Adrenal gland (tissue), 12 donors: ENCODE results near the gene C17orf50. TPM values are rescaled to one million over a fixed set of nuclear protein-coding genes. Genes with fewer than 3 reads are reported as not detected.
A peak's percentile ranks its signal among the peaks of the same experiment; 100 is the strongest.

Experiments used
- DNase-seq, 7 donors: peaks; one replicate each; pipeline ENCODE4 v3.0.0-alpha.2; 2019 to 2020
- H3K27ac ChIP-seq, 5 donors: fragments of 200-600 bp; sonication (generic) in 4 of 5; 1 replicate in 3 of 5; 2 replicates in 2 of 5; pipeline versions ENCODE4 v1.5.1 to v1.8.0; 2016 to 2020; ENCODE audit warnings: mild to moderate bottlenecking in 1 of 5
- H3K27me3 ChIP-seq: fragments of 200-600 bp; 2 replicates; pipeline ENCODE4 v1.8.0; 2021
- H3K36me3 ChIP-seq, 2 donors: fragments of 200-600 bp; replicated peaks in 1 of 2; 1 replicate in 1 of 2; 2 replicates in 1 of 2; pipeline versions ENCODE4 v1.5.1 to v1.8.0; 2018 to 2022
- H3K4me1 ChIP-seq, 2 donors: fragments of 200-600 bp; replicated peaks in 1 of 2; 1 replicate in 1 of 2; 2 replicates in 1 of 2; pipeline versions ENCODE4 v1.5.1 to v1.8.0; 2018 to 2021
- H3K4me3 ChIP-seq, 4 donors: fragments of 200-600 bp; sonication (generic) in 3 of 4; one replicate each; pipeline ENCODE4 v1.5.1; 2016 to 2018
- H3K9me3 ChIP-seq, 3 donors: fragments of 200-600 bp; sonication (generic) in 1 of 3; replicated peaks in 1 of 3; 1 replicate in 2 of 3; 2 replicates in 1 of 3; pipeline versions ENCODE4 v1.5.1 to v1.8.0; 2016 to 2021
- CTCF ChIP-seq, 6 experiments: fragments of 450-650 bp in 4 of 6; fragments of 200-600 bp in 2 of 6; sonication (generic) in 1 of 6; IDR thresholded peaks; 1 replicate in 5 of 6; 2 replicates in 1 of 6; pipeline versions ENCODE4 v1.5.1 to v1.8.0; 2016 to 2021; ENCODE audit warnings: antibody characterized with exemption in 6 of 6, mild to moderate bottlenecking in 2 of 6, moderate library complexity in 1 of 6
- POLR2A ChIP-seq, 2 donors: fragments of 450-650 bp; IDR thresholded peaks; one replicate each; pipeline ENCODE4 v1.6.1; 2017; ENCODE audit warnings: antibody characterized with exemption in 2 of 2, mild to moderate bottlenecking in 2 of 2, moderate library complexity in 1 of 2
- WGBS, 4 donors: extraction: QIAGEN DNeasy Blood & Tissue Kit in 2 of 4; methylation state at CpG; one replicate each; pipeline versions ENCODE4 v1.1.5 to v1.1.7; 2013 to 2017; 5-methylcytosine and 5-hydroxymethylcytosine counted together
- intact Hi-C, 2 donors: fragments of 100-400 bp; cut with DNase I; formaldehyde crosslinking; loops; one replicate each; pipeline versions ENCODE4 v1.14.1 to v1.15.0; 2022 to 2023
- polyA plus RNA-seq, 3 donors: library from polyadenylated mRNA; stranded (reverse); fragments of 200-250 nt in 2 of 3; fragments of 350-450 nt in 1 of 3; fragmentation: Illumina TruSeq in 1 of 3; extraction: RNeasy Lipid Tissue Mini Kit (QIAGEN cat#74804) in 1 of 3; gene quantifications; one replicate each; pipeline ENCODE4 v1.2.3, GENCODE V29; 2013 to 2014
- total RNA-seq, 9 donors: library from RNA; depleted of rRNA in 4 of 9; stranded (reverse); fragments of >200 nt in 4 of 9; fragments of 120-200 nt in 1 of 9; fragmentation: NEBNext Ultra II Directional in 1 of 9; extraction: Animal tissue kit (Norgen Biotek cat#: 25700) in 1 of 9; gene quantifications; one replicate each; pipeline versions ENCODE4 v1.1.0 to v1.2.4, GENCODE V29; 2013 to 2023
- donor health status: healthy with polysubstance abuse.
- donor health status: Bipolar disorder and iron deficiency.
- donor health status: DM: yes; HTN: yes; CAD: no.
- donor health status: DM: no; HTN: no; CAD: no.
- donor health status: DM: no; HTN: no; CAD: no.
- donor health status: DM: yes; HTN: yes; CAD: no.

Gene C17orf50
- total and polyA plus RNA-seq, 12 donors: 0.07 to 0.83 (median 0.18) TPM; not detected in 8

GRCh38 chr17:35738519-35739133 lies 22.1 kb upstream of the C17orf50 start:
- Histone ChIP-seq H3K4me1 (peaks cover 0 to 8% of the 10 kb centered on the region in 2 donors), H3K27me3 (peaks cover 21% of the 10 kb centered on the region), H3K9me3 (no peaks in the 10 kb centered on the region), H3K36me3 (no peaks in the 10 kb centered on the region), H3K27ac (no peak overlapping the region), H3K4me3 (no peak overlapping the region)
- TF ChIP-seq POLR2A (IDR thresholded peaks at IDR 0.05): no peak
- TF ChIP-seq CTCF (IDR thresholded peaks at IDR 0.05): no peak
- intact Hi-C loops: no loop called here
- WGBS, 4 donors: 84 to 93% (median 87%) methylated on average over 5 of the region's 5 CpGs
- DNase-seq: no peak

DNA sequence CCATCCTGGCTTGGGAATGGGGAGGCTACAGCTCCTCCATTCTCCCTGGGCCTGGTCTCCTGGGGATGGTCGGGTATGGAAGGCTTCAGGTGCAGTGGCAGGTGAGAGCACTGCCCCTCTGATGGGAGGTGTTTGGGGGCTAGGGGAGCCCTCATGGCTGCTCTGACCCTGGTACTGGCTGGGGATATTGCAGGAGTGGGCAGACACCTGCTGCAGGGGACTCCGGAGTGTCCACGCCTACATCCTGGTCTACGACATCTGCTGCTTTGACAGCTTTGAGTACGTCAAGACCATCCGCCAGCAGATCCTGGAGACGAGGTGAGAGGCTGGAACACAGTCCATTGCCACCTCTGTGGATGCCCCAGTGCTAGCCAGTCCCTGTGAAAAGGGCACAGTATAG lies 20.5 kb upstream of the C17orf50 start:
- peaks cover 21% of the 10 kb centered on the region for H3K27me3 ChIP-seq
- no peaks in the 10 kb centered on the region for H3K9me3 ChIP-seq
- intact Hi-C loops: loop anchor here in 1 of 2 donors (10.0 kb wide), 1 partner anchor 575 kb away; no protein-coding TSS in a partner anchor
- H3K4me1 ChIP-seq: peaks cover 0 to 8% of the 10 kb centered on the region in 2 donors
- no peak overlapping the region for H3K27ac ChIP-seq
- WGBS, 4 donors: 69 to 92% (median 88%) methylated on average over 2 to 7 of the region's 7 CpGs
- DNase-seq: no peak
- no peak overlapping the region for H3K4me3 ChIP-seq
- TF ChIP-seq POLR2A (IDR thresholded peaks at IDR 0.05) (no peak), CTCF (IDR thresholded peaks at IDR 0.05) (no peak)
- H3K36me3 ChIP-seq: no peaks in the 10 kb centered on the region

GRCh38 chr17:35740997-35741931 lies 19.4 kb upstream of the C17orf50 start:
- TF ChIP-seq POLR2A (IDR thresholded peaks at IDR 0.05) (no peak), CTCF (IDR thresholded peaks at IDR 0.05) (no peak)
- DNase-seq: no peak
- H3K27me3 ChIP-seq: peaks cover 21% of the 10 kb centered on the region
- peak overlapping the region in 1 of 4 donors; percentile 39 for H3K4me3 ChIP-seq
- intact Hi-C loops: loop anchor here in 1 of 2 donors (10.0 kb wide), 1 partner anchor 576 kb away; no protein-coding TSS in a partner anchor
- H3K4me1 ChIP-seq: peaks cover 0 to 8% of the 10 kb centered on the region in 2 donors
- 14 to 36% (median 25%) methylated on average over 5 to 73 of the region's 73 CpGs for WGBS, 4 donors
- no peak overlapping the region for H3K27ac ChIP-seq
- H3K9me3 ChIP-seq: no peaks in the 10 kb centered on the region
- no peaks in the 10 kb centered on the region for H3K36me3 ChIP-seq

DNA sequence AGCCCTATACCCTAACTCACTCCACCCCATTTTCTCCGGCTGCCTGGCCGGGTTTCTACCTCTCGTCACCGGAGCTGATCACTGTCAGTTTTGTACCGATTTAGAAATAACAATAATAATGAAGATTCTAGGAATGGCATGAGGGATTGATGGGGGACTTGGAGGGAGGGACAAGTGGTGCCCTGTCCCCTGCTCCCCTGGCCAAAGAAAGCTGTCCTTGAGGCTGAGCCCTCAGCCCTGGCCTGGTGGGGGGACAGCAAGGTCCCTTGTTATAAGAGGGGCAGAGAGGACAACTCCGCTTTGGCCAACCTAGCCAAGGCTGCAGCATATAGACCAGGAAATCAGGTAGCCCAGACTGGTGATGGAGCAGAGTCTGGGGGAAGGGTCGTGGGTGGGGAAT lies 18.2 kb upstream of the C17orf50 start:
- Histone ChIP-seq H3K9me3 (no peaks in the 10 kb centered on the region), H3K27ac (no peak overlapping the region), H3K4me1 (peaks cover 0 to 8% of the 10 kb centered on the region in 2 donors), H3K36me3 (no peaks in the 10 kb centered on the region), H3K4me3 (no peak overlapping the region), H3K27me3 (peaks cover 26% of the 10 kb centered on the region)
- TF ChIP-seq POLR2A (IDR thresholded peaks at IDR 0.05): no peak
- no peak for TF ChIP-seq CTCF (IDR thresholded peaks at IDR 0.05)
- DNase-seq: no peak
- WGBS, 4 donors: 69 to 74% (median 71%) methylated on average over 5 to 7 of the region's 7 CpGs
- intact Hi-C loops: loop anchor here in 1 of 2 donors (10.0 kb wide), 1 partner anchor 578 kb away; no protein-coding TSS in a partner anchor
